Sigmoid colon (tissue), 7 donors: ENCODE data around the gene SLC48A1. TPM values are rescaled to one million over a fixed set of nuclear protein-coding genes. Genes with fewer than 3 reads are reported as not detected.

Source experiments
- DNase-seq: peaks from one replicate; pipeline ENCODE4 v3.0.0-alpha.2; 2019
- H3K27ac ChIP-seq, 4 donors: fragments of 200-600 bp; sonication (generic); one replicate each; pipeline ENCODE4 v1.5.1; 2016 to 2019; ENCODE audit warnings: mild to moderate bottlenecking in 1 of 4
- H3K27me3 ChIP-seq, 3 donors: fragments of 200-600 bp; sonication (generic); one replicate each; pipeline ENCODE4 v1.5.1; 2019; ENCODE audit warnings: mild to moderate bottlenecking in 1 of 3
- H3K36me3 ChIP-seq, 4 donors: fragments of 200-600 bp; sonication (generic); one replicate each; pipeline ENCODE4 v1.5.1; 2016 to 2019
- H3K4me1 ChIP-seq, 4 donors: fragments of 200-600 bp; sonication (generic); one replicate each; pipeline ENCODE4 v1.5.1; 2017 to 2019
- H3K4me3 ChIP-seq, 4 donors: fragments of 200-600 bp; sonication (generic); one replicate each; pipeline ENCODE4 v1.5.1; 2017 to 2019; ENCODE audit warnings: mild to moderate bottlenecking in 2 of 4, moderate library complexity in 1 of 4
- H3K9me3 ChIP-seq, 4 donors: fragments of 200-600 bp in 3 of 4; sonication (generic) in 3 of 4; one replicate each; pipeline versions ENCODE4 v1.5.1 to v1.6.1; 2013 to 2019
- EP300 ChIP-seq, 4 donors: sonication (generic); formaldehyde crosslinking; IDR thresholded peaks; one replicate each; pipeline ENCODE4 v1.6.1; 2017; ENCODE audit warnings: antibody characterized with exemption in 4 of 4
- POLR2A ChIP-seq, 2 donors: fragments of 450-650 bp; IDR thresholded peaks; one replicate each; pipeline ENCODE4 v1.6.1; 2016; ENCODE audit warnings: antibody characterized with exemption in 2 of 2, mild to moderate bottlenecking in 2 of 2, moderate library complexity in 2 of 2
- POLR2AphosphoS5 ChIP-seq, 4 donors: sonication (generic); formaldehyde crosslinking; IDR thresholded peaks; one replicate each; pipeline ENCODE4 v1.6.1; 2017; ENCODE audit warnings: antibody characterized with exemption in 4 of 4
- WGBS, 2 donors: extraction: QIAGEN DNeasy Blood & Tissue Kit; methylation state at CpG; one replicate each; pipeline ENCODE4 v1.1.7; 2013; 5-methylcytosine and 5-hydroxymethylcytosine counted together
- intact Hi-C: fragments of 100-400 bp; cut with DNase I; formaldehyde crosslinking; loops from one replicate; pipeline ENCODE4 v1.15.1; 2023
- polyA plus RNA-seq, 3 donors: library from polyadenylated mRNA; stranded (reverse); fragments of 200-250 nt; gene quantifications; one replicate each; pipeline ENCODE4 v1.2.3, GENCODE V29; 2013
- total RNA-seq, 4 donors: library from RNA; depleted of rRNA; stranded (reverse); fragments of >200 nt; gene quantifications; one replicate each; pipeline ENCODE4 v1.1.0, GENCODE V29; 2016
- TF ChIP-seq, protein P1 (sequence below), 4 experiments: fragments of 450-650 bp in 3 of 4; fragments of 200-600 bp in 1 of 4; IDR thresholded peaks; one replicate each; pipeline ENCODE4 v1.5.1; 2016 to 2019; ENCODE audit warnings: antibody characterized with exemption in 4 of 4, mild to moderate bottlenecking in 3 of 4, moderate library complexity in 2 of 4
- donor health status: healthy with polysubstance abuse.
- donor health status: Bipolar disorder and iron deficiency.
- donor health status: healthy.

Gene SLC48A1
- total and polyA plus RNA-seq, 7 donors = 6.9 to 46.6 (median 30.3) TPM

DNA sequence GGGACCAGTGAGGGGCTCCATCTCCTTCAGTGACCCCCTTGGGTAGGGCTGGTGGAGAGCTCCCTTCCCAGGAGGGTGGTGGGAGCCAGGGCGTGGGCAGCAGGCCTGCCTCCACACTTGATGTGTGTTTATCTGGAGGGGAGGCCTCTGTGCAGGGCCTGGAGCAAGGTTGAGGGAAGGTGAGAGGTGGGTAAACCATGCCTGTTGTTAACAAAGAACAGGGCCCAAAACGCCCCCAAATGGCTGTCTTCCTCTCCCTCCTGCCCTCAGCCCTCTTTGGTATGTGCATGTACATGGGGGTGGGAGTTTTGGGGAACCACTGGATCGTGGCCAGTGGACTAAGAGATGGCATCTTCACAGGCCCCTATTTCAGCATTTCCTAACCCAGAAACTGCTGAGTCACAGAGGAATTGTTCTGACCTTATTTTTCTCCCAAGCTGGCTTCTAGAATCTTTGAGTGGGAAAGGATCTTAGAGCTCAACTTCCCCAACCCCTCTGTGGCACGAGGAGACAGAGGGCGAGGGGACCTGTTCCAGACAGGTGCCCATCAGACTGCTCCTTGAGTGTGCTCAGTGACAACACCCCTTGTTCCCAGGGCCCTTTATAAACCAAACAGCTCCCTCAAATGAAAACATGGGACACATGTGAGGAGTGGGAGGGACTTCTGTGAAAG is 3.6 kb downstream of the SLC48A1 start:
- DNase-seq = peak; percentile 67

DNA sequence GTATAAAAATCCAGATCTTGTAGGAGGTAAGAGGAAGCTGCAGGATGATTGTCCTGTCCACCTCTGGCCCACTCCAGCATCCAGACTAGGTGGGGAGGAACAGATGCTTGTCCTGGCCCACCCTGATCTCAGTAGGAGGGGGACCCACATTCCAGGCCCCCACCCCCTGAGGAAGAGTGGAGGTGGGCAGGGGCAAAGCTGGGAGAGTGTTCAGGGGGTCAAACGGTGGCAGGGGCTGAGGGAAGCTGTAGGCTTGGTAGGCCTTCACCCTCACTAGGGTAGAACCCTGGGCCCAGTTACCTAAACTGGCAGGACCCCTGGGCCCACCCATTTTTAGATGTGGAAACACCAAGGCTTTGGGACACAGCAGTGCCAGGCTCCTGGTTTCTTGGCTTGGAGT is 4.1 kb downstream of the SLC48A1 start:
- Histone ChIP-seq H3K4me3 (no peak overlapping the region), H3K27ac (peak overlapping the region; percentile 62 to 75 (median 64)), H3K9me3 (no peaks in the 10 kb centered on the region), H3K4me1 (peaks cover 0 to 74% (median 61%) of the 10 kb centered on the region in 4 donors), H3K36me3 (peaks cover 0 to 14% (median under 1%) of the 10 kb centered on the region in 4 donors), H3K27me3 (no peaks in the 10 kb centered on the region)
- DNase-seq = no peak
- TF ChIP-seq POLR2AphosphoS5 (IDR thresholded peaks at IDR 0.05) (peak in 1 of 4 donors; percentile 6), EP300 (IDR thresholded peaks at IDR 0.05) (no peak)
- intact Hi-C loops = no loop called here
- 65 to 72% methylated on average over 1 of the region's 1 CpG for WGBS, 2 donors

More for the DNA sequence above, 3.6 kb downstream of the SLC48A1 start:
- H3K4me3 ChIP-seq = no peak overlapping the region
- peaks cover 0 to 8% (median 0%) of the 10 kb centered on the region in 4 donors for H3K36me3 ChIP-seq
- TF ChIP-seq POLR2AphosphoS5 (IDR thresholded peaks at IDR 0.05) (no peak), EP300 (IDR thresholded peaks at IDR 0.05) (no peak), POLR2A (IDR thresholded peaks at IDR 0.05) (no peak)
- TF ChIP-seq, protein P1, sequence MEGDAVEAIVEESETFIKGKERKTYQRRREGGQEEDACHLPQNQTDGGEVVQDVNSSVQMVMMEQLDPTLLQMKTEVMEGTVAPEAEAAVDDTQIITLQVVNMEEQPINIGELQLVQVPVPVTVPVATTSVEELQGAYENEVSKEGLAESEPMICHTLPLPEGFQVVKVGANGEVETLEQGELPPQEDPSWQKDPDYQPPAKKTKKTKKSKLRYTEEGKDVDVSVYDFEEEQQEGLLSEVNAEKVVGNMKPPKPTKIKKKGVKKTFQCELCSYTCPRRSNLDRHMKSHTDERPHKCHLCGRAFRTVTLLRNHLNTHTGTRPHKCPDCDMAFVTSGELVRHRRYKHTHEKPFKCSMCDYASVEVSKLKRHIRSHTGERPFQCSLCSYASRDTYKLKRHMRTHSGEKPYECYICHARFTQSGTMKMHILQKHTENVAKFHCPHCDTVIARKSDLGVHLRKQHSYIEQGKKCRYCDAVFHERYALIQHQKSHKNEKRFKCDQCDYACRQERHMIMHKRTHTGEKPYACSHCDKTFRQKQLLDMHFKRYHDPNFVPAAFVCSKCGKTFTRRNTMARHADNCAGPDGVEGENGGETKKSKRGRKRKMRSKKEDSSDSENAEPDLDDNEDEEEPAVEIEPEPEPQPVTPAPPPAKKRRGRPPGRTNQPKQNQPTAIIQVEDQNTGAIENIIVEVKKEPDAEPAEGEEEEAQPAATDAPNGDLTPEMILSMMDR (IDR thresholded peaks at IDR 0.05) = no peak
- WGBS, 2 donors = 60 to 79% methylated on average over 5 of the region's 5 CpGs
- H3K27me3 ChIP-seq = no peaks in the 10 kb centered on the region
- intact Hi-C loops = no loop called here
- H3K9me3 ChIP-seq = no peaks in the 10 kb centered on the region
- peaks cover 0 to 75% (median 61%) of the 10 kb centered on the region in 4 donors for H3K4me1 ChIP-seq
- H3K27ac ChIP-seq = peak overlapping the region; percentile 62 to 75 (median 64)

DNA sequence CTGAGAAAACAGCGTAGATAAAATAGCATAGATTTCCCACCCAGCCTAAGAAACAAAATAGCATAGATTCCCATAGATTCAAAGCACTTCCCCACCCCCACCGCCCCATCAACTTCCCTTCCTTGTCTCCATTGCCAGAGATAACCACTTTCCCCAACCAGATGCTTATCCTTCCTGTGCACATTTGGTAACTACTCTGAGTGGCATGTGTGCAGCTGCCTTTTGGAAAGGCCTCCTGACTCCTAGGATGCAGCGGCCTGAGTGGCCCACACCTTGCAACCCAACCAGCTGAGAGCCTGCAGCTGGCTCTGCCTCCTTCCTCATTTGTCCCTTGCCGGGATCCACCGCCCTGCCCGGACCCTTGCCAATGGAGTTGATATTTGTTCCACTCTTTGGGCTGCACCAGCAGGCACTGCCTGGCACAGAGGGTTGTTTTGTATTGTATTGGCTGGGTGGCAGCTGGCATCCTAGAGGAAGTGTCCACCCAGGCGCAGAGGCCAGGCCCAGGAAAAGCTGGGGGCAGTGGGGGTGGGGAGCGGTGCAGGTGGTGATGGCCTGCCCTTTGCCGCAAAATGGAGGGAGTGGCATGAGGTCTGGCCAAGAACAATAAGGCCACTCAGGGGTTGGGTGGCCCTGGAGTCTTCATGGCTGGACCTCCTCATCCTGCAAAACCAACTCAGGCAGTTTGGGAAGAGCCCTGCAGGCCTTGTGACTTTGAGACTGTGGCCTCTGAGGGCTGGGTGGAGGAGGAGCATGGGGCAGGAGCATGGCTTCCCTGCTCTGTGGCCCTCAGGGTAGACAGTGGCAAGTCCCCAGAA is 4.9 kb downstream of the SLC48A1 start:
- Histone ChIP-seq H3K4me1 (peaks cover 0 to 67% (median 57%) of the 10 kb centered on the region in 4 donors), H3K9me3 (no peaks in the 10 kb centered on the region), H3K36me3 (peaks cover 0 to 20% (median 4%) of the 10 kb centered on the region in 4 donors), H3K4me3 (no peak overlapping the region), H3K27ac (peak overlapping the region; percentile 62 to 75 (median 64)), H3K27me3 (no peaks in the 10 kb centered on the region)
- intact Hi-C loops = loop anchor here (2.0 kb wide), 1 partner anchor 63 kb away; no protein-coding TSS in a partner anchor
- 58% methylated on average over 9 of the region's 9 CpGs for WGBS, 2 donors
- DNase-seq = peak; percentile 80
- peak in 3 of 4 donors; percentile 15 to 45 (median 23) for TF ChIP-seq POLR2AphosphoS5 (IDR thresholded peaks at IDR 0.05)
- TF ChIP-seq EP300 (IDR thresholded peaks at IDR 0.05) = no peak

DNA sequence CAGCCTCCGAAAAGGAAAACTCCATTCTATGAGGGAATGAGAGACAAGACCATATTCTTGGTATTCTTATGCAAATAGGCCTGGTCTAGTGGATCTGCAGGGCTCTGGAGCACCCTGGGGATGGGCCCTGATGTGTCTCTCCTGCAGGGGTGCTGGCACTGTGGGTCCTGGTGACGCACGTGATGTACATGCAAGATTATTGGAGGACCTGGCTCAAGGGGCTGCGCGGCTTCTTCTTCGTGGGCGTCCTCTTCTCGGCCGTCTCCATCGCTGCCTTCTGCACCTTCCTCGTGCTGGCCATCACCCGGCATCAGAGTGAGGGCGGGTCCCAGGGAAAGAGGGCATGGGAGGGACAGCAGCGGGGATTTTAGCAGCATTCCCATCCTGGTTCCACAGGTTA is 5.8 kb downstream of the SLC48A1 start:
- intact Hi-C loops = loop anchor here (1.0 to 2.0 kb wide), 2 partner anchors 37 to 64 kb away; no protein-coding TSS in a partner anchor

DNA sequence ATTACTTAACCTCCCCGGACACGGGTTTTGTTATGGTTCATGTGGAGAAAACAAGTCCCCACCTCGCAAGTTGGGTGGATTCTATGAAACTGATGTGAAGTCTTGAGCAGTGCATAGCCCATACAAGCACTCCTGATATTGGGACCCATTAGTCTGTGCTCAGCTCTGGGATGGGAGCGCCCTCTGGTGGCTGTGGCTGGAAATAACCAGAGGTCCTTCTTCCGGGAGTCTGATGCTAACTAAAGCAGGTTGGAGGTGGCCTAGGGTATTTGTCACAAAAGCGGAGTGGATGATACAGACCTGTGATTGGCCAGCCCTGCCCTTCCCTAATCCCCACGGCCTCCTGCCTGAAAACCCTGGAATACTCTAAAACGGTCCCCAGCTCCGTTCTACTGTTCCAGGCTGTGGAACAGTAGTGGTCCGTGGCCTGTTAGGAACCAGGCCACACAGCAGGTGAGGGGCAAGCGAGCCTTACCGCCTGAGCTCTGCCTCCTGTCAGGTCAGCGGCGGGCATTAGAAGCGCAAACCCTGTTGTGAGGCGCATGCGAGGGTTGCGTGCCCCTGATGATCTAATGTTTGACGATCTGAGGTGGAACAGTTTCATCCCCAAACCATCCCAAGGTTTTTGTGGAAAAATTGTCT is 6.4 kb downstream of the SLC48A1 start:
- DNase-seq = peak; percentile 94
- H3K9me3 ChIP-seq = no peaks in the 10 kb centered on the region
- peaks cover 0 to 60% (median 48%) of the 10 kb centered on the region in 4 donors for H3K4me1 ChIP-seq
- intact Hi-C loops = loop anchor here (1.0 to 2.0 kb wide), 2 partner anchors 37 to 65 kb away; no protein-coding TSS in a partner anchor
- H3K27ac ChIP-seq = peak overlapping the region in 3 of 4 donors; percentile 15 to 63 (median 57)
- H3K4me3 ChIP-seq = no peak overlapping the region
- peaks cover 10 to 34% (median 14%) of the 10 kb centered on the region in 4 donors for H3K36me3 ChIP-seq
- WGBS, 2 donors = 46 to 50% methylated on average over 19 of the region's 19 CpGs
- no peaks in the 10 kb centered on the region for H3K27me3 ChIP-seq
- TF ChIP-seq POLR2A (IDR thresholded peaks at IDR 0.05) = no peak
- no peak for TF ChIP-seq EP300 (IDR thresholded peaks at IDR 0.05)
- peak in 1 of 4 donors; percentile 21 for TF ChIP-seq POLR2AphosphoS5 (IDR thresholded peaks at IDR 0.05)
- TF ChIP-seq, protein P1 (IDR thresholded peaks at IDR 0.05) = peak; percentile 91 to 96 (median 93)

More for the DNA sequence above, 5.8 kb downstream of the SLC48A1 start:
- H3K27me3 ChIP-seq = no peaks in the 10 kb centered on the region
- H3K4me1 ChIP-seq = peaks cover 0 to 64% (median 54%) of the 10 kb centered on the region in 4 donors
- H3K36me3 ChIP-seq = peaks cover 5 to 29% (median 9%) of the 10 kb centered on the region in 4 donors
- TF ChIP-seq EP300 (IDR thresholded peaks at IDR 0.05) = no peak
- TF ChIP-seq, protein P1 (IDR thresholded peaks at IDR 0.05) = no peak
- no peak for TF ChIP-seq POLR2AphosphoS5 (IDR thresholded peaks at IDR 0.05)
- TF ChIP-seq POLR2A (IDR thresholded peaks at IDR 0.05) = no peak
- no peaks in the 10 kb centered on the region for H3K9me3 ChIP-seq
- peak overlapping the region in 3 of 4 donors; percentile 57 to 75 (median 63) for H3K27ac ChIP-seq
- WGBS, 2 donors = 69 to 70% methylated on average over 14 of the region's 14 CpGs
- DNase-seq = peak; percentile 73
- H3K4me3 ChIP-seq = no peak overlapping the region
